H1 (cell line): ENCODE measurements around the gene ARMH2.

ENCODE experiments used
- BRCA1 ChIP-seq: IDR thresholded peaks from 2 replicates; pipeline ENCODE4 v1.6.1; 2012; ENCODE audit warnings: low read depth, low read length, improper control_type of control experiment
- HDAC6 ChIP-seq: IDR thresholded peaks from one replicate; pipeline ENCODE4 v1.7.1; 2012; ENCODE audit warnings: low read depth, mild to moderate bottlenecking, inconsistent platforms, low read length, moderate library complexity
- PHF8 ChIP-seq: fragments of 200-600 bp; sonication (generic); conservative IDR thresholded peaks from 2 replicates; pipeline ENCODE4 v1.7.1; 2012; ENCODE audit warnings: low read depth, mild to moderate bottlenecking, inconsistent platforms, low read length, moderate library complexity
- POLR2A ChIP-seq, 2 experiments: IDR thresholded peaks; 1 replicate in 1 of 2; 2 replicates in 1 of 2; pipeline ENCODE4 v1.6.1; 2011; ENCODE audit warnings: low read depth in 2 of 2, low read length in 2 of 2, mild to moderate bottlenecking in 2 of 2; ENCODE audit errors: control extremely low read depth in 1 of 2
- RFX5 ChIP-seq: IDR thresholded peaks from 2 replicates; pipeline ENCODE4 v1.6.1; 2011; ENCODE audit warnings: low read depth, low read length, improper control_type of control experiment, borderline replicate concordance
- YY1 ChIP-seq: IDR thresholded peaks from 2 replicates; pipeline ENCODE4 v1.6.1; 2011; ENCODE audit warnings: low read depth, mild to moderate bottlenecking, low read length
- TF ChIP-seq, protein P1 (sequence below), 3 experiments: IDR thresholded peaks; 1 replicate in 2 of 3; 2 replicates in 1 of 3; pipeline versions ENCODE4 v1.5.1 to v1.6.1; 2011; ENCODE audit warnings: low read length in 3 of 3, mild to moderate bottlenecking in 3 of 3, inconsistent platforms in 2 of 3, low read depth in 1 of 3, moderate library complexity in 1 of 3; ENCODE audit not compliant: insufficient read depth in 1 of 3; ENCODE audit errors: control extremely low read depth in 1 of 3
- TF ChIP-seq, protein P2 (sequence below): IDR thresholded peaks from 2 replicates; pipeline ENCODE4 v1.6.1; 2011; ENCODE audit warnings: low read length, improper control_type of control experiment

DNA sequence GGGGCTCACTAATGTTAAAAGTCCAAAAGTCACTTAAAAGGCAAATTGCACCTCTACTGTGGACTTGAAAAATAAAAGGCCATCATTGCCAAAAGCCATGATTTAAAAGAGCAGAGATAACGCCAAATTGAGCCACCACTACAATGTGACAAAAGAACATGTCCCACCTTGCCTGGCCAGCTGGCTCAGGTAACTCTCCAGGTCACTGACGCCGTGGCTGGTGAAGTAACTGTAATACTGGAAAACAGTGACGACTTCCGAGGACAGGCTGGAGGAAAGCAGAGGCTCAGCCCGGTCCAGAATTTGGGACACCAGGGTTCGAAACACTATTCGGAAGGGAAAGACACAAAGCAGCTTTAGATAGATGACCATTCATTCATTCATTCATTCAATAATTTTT is 29.3 kb upstream of the ARMH2 start:
- TF ChIP-seq RFX5 = no peak
- no peak for TF ChIP-seq YY1
- TF ChIP-seq HDAC6 = no peak
- TF ChIP-seq BRCA1 = no peak
- TF ChIP-seq, protein P1, sequence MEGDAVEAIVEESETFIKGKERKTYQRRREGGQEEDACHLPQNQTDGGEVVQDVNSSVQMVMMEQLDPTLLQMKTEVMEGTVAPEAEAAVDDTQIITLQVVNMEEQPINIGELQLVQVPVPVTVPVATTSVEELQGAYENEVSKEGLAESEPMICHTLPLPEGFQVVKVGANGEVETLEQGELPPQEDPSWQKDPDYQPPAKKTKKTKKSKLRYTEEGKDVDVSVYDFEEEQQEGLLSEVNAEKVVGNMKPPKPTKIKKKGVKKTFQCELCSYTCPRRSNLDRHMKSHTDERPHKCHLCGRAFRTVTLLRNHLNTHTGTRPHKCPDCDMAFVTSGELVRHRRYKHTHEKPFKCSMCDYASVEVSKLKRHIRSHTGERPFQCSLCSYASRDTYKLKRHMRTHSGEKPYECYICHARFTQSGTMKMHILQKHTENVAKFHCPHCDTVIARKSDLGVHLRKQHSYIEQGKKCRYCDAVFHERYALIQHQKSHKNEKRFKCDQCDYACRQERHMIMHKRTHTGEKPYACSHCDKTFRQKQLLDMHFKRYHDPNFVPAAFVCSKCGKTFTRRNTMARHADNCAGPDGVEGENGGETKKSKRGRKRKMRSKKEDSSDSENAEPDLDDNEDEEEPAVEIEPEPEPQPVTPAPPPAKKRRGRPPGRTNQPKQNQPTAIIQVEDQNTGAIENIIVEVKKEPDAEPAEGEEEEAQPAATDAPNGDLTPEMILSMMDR (IDR thresholded peaks at IDR 0.05; ENCODE audit: control extremely low read depth in 1 of 3, insufficient read depth in 1 of 3, low read depth in 1 of 3, low read length in 3 of 3) = no peak
- no peak for TF ChIP-seq POLR2A (IDR thresholded peaks at IDR 0.05; ENCODE audit: control extremely low read depth in 1 of 2, low read depth in 2 of 2, low read length in 2 of 2)
- TF ChIP-seq, protein P2, sequence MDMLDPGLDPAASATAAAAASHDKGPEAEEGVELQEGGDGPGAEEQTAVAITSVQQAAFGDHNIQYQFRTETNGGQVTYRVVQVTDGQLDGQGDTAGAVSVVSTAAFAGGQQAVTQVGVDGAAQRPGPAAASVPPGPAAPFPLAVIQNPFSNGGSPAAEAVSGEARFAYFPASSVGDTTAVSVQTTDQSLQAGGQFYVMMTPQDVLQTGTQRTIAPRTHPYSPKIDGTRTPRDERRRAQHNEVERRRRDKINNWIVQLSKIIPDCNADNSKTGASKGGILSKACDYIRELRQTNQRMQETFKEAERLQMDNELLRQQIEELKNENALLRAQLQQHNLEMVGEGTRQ = no peak
- TF ChIP-seq PHF8 = no peak
